CD4-positive, alpha-beta T cell treated with Interleukin-12 subunit alpha and Interleukin-12 subunit beta, for 1 hour (primary cell): ENCODE results near the gene SCYL1.
A peak's percentile ranks its signal among the peaks of the same experiment; 100 is the strongest.

Experiments used
- DNase-seq: peaks from one replicate; pipeline ENCODE4 v3.0.0-alpha.2; 2020

The SCYL1 gene

DNA sequence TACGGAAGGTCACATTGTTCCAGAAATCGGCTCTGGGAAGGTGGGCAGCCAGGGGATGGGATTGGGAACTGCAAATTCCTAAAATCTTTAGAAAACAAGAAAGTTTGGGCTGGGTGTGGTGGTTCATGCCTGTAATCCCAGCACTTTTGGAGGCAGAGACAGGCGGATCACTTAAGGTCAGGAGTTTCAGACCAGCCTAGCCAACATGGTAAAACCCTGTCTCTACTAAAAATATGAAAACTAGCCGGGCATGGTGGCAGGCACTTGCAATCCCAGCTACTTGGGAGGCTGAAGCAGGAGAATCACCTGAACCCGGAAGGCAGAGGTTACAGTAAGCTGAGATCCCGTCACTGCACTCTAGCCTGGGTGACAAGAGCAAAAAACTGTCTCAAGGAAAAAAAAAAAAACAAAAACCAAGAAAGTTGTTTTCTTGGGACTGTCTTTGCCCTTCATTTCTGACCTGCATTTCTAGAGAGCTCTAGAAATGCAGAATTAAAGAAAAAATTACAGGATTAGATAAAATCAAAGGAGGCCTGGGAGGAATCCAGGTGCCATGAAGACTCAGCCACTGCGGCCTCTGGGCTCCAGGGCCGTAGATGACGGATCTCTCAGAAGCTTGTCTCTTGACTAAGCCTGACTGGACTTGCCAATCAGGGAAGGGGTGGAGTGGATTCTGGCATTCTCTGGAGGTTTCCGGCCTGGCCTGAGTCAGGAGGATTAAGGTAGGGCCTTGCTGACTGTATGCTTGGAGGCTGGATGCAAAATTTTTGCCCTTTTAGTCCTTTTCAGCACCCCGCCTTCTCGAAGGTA is 31.3 kb upstream of the SCYL1 start:
- no peak for DNase-seq

DNA sequence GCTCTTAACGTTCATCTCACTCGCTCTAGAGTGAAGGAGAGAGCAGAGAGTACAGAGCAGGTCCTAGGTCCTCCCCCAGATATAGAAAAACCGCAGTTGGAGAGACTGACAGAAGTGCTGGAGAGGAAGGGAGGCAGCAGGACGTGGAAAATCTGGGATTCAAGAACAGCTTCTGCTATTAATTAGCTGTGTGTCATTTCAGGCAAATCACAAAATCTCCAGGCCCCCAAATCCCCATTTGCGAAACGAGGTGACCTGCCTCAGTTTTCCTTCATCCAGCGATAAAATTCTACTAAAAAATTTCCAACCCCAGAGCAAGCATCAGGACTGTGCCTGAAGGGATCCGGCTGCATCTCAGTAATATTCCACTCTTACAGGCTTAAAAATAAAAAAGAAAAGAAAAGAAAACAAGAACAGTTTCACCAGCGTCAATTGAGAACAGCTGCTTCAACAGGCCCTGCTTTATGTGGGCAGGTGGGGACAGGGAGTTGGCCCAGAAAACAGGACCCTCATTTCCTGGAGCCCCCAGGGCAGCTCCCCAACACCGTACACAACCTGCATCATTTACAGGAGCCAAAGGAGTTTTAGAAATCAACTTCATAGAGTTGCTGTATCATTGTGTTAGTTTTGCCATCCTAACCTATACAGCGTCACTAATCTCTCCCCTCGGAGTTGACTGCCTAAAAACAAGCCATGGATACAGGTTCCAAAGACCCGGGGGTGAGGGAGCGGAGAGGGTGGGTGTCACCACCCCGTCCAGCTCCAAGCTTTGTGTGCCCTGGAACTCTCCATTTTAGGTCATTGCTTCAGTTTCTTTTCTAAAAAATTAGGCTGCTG is 28.4 kb upstream of the SCYL1 start:
- DNase-seq, result no peak

DNA sequence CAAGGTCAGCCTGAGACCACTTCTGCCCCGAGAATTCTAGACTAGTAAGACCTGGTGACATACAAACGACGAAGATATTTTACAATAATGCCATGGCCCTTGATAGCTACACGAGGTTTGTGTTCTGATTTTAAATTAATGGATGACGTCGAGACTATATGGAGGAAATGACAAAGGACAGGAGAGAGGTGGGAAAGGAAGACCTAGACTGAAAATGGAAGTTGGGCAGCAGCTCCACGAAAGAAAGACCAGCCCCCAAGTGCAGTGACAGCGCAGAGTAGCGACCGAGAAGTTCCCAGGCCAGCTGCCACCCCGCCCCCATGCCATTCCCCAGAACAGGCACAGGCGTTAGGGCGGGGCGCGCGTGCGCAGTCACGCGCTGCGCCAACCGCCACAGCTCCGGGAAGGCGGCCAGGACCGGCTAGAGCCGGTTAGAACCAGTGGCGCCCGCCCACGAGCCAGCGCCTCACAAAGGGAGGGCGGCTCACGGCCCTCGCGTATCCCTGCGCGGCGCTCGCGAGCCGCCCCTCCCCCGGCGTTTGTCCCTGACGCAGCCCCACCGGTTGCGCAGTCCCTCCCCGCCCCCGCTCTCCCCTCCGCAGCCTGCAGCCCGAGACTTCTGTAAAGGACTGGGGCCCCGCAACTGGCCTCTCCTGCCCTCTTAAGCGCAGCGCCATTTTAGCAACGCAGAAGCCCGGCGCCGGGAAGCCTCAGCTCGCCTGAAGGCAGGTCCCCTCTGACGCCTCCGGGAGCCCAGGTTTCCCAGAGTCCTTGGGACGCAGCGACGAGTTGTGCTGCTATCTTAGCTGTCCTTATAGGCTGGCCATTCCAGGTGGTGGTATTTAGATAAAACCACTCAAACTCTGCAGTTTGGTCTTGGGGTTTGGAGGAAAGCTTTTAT is 27.5 kb upstream of the SCYL1 start:
- DNase-seq, result peak; percentile 99

GRCh38 chr11:65498042-65498726 is 26.7 kb upstream of the SCYL1 start:
- peak; percentile 79 for DNase-seq

GRCh38 chr11:65498727-65498976 is 26.2 kb upstream of the SCYL1 start:
- DNase-seq, result no peak

DNA sequence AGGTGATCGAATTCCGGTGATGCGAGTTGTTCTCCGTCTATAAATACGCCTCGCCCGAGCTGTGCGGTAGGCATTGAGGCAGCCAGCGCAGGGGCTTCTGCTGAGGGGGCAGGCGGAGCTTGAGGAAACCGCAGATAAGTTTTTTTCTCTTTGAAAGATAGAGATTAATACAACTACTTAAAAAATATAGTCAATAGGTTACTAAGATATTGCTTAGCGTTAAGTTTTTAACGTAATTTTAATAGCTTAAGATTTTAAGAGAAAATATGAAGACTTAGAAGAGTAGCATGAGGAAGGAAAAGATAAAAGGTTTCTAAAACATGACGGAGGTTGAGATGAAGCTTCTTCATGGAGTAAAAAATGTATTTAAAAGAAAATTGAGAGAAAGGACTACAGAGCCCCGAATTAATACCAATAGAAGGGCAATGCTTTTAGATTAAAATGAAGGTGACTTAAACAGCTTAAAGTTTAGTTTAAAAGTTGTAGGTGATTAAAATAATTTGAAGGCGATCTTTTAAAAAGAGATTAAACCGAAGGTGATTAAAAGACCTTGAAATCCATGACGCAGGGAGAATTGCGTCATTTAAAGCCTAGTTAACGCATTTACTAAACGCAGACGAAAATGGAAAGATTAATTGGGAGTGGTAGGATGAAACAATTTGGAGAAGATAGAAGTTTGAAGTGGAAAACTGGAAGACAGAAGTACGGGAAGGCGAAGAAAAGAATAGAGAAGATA is 25.7 kb upstream of the SCYL1 start, which contains the start of gene MALAT1:
TSS of gene MALAT1 (plus strand) at position 69 of the 736 bp plus-strand sequence.
- peak; percentile 97 for DNase-seq

GRCh38 chr11:65499713-65500386 is 25.0 kb upstream of the SCYL1 start:
- DNase-seq, result peak; percentile 35

- peak; percentile 56 for DNase-seq
Observed at GRCh38 chr11:65500387-65501185, 24.3 kb upstream of the SCYL1 start.

DNA sequence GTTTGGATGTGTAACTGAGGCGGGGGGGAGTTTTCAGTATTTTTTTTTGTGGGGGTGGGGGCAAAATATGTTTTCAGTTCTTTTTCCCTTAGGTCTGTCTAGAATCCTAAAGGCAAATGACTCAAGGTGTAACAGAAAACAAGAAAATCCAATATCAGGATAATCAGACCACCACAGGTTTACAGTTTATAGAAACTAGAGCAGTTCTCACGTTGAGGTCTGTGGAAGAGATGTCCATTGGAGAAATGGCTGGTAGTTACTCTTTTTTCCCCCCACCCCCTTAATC is 23.8 kb upstream of the SCYL1 start:
- peak; percentile 29 for DNase-seq

DNA sequence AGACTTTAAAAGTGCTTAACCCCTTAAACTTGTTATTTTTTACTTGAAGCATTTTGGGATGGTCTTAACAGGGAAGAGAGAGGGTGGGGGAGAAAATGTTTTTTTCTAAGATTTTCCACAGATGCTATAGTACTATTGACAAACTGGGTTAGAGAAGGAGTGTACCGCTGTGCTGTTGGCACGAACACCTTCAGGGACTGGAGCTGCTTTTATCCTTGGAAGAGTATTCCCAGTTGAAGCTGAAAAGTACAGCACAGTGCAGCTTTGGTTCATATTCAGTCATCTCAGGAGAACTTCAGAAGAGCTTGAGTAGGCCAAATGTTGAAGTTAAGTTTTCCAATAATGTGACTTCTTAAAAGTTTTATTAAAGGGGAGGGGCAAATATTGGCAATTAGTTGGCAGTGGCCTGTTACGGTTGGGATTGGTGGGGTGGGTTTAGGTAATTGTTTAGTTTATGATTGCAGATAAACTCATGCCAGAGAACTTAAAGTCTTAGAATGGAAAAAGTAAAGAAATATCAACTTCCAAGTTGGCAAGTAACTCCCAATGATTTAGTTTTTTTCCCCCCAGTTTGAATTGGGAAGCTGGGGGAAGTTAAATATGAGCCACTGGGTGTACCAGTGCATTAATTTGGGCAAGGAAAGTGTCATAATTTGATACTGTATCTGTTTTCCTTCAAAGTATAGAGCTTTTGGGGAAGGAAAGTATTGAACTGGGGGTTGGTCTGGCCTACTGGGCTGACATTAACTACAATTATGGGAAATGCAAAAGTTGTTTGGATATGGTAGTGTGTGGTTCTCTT is 23.2 kb upstream of the SCYL1 start:
- DNase-seq, result peak; percentile 31

GRCh38 chr11:65502274-65502554 is 22.7 kb upstream of the SCYL1 start:
- no peak for DNase-seq

GRCh38 chr11:65502555-65503367 is 22.1 kb upstream of the SCYL1 start:
- DNase-seq, result peak; percentile 45

DNA sequence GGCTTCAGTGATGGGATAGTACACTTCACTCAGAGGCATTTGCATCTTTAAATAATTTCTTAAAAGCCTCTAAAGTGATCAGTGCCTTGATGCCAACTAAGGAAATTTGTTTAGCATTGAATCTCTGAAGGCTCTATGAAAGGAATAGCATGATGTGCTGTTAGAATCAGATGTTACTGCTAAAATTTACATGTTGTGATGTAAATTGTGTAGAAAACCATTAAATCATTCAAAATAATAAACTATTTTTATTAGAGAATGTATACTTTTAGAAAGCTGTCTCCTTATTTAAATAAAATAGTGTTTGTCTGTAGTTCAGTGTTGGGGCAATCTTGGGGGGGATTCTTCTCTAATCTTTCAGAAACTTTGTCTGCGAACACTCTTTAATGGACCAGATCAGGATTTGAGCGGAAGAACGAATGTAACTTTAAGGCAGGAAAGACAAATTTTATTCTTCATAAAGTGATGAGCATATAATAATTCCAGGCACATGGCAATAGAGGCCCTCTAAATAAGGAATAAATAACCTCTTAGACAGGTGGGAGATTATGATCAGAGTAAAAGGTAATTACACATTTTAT is 21.4 kb upstream of the SCYL1 start:
- DNase-seq, result no peak

- peak; percentile 26 for DNase-seq
Observed at GRCh38 chr11:65503949-65504673, 20.8 kb upstream of the SCYL1 start.

DNA sequence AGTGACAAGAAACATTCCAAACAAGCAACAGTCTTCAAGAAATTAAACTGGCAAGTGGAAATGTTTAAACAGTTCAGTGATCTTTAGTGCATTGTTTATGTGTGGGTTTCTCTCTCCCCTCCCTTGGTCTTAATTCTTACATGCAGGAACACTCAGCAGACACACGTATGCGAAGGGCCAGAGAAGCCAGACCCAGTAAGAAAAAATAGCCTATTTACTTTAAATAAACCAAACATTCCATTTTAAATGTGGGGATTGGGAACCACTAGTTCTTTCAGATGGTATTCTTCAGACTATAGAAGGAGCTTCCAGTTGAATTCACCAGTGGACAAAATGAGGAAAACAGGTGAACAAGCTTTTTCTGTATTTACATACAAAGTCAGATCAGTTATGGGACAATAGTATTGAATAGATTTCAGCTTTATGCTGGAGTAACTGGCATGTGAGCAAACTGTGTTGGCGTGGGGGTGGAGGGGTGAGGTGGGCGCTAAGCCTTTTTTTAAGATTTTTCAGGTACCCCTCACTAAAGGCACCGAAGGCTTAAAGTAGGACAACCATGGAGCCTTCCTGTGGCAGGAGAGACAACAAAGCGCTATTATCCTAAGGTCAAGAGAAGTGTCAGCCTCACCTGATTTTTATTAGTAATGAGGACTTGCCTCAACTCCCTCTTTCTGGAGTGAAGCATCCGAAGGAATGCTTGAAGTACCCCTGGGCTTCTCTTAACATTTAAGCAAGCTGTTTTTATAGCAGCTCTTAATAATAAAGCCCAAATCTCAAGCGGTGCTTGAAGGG is 20.0 kb upstream of the SCYL1 start:
- DNase-seq, result peak; percentile 30

- DNase-seq, result peak; percentile 35
Observed at GRCh38 chr11:65505466-65506289, 19.2 kb upstream of the SCYL1 start.
